ENCODE data around the gene KCNJ16.

The KCNJ16 gene

DNA sequence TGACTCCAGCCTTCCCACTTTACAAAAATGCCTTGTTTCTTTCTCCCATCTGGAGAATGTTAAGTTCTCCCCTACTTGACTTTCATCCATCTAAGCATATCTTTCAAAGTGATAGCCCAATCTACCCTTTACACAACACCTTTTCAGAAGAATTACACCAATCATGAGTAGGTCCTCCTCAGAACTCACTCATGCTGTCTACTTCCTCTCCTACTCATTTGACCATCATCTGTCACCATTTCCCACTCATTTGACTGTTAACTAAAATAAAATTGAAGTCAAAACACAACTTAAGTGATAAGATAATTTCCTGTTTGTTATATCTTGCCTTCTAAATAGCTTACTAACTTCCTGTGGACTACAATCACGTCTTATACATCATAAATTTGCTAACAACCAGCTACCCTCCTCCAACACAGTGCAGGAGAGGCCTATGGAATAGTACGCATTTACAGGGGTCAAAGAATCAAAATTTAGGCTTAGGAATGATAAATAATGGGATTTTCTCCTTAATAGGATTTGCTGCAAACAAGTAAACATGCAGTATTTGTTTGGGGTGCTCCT, 16.1 kb downstream of the KCNJ16 start:
- DNase-seq (ENCODE audit: extremely low spot score): no peak
- TF ChIP-seq, protein P1, sequence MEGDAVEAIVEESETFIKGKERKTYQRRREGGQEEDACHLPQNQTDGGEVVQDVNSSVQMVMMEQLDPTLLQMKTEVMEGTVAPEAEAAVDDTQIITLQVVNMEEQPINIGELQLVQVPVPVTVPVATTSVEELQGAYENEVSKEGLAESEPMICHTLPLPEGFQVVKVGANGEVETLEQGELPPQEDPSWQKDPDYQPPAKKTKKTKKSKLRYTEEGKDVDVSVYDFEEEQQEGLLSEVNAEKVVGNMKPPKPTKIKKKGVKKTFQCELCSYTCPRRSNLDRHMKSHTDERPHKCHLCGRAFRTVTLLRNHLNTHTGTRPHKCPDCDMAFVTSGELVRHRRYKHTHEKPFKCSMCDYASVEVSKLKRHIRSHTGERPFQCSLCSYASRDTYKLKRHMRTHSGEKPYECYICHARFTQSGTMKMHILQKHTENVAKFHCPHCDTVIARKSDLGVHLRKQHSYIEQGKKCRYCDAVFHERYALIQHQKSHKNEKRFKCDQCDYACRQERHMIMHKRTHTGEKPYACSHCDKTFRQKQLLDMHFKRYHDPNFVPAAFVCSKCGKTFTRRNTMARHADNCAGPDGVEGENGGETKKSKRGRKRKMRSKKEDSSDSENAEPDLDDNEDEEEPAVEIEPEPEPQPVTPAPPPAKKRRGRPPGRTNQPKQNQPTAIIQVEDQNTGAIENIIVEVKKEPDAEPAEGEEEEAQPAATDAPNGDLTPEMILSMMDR (IDR thresholded peaks at IDR 0.05; ENCODE audit: control extremely low read depth, extremely low read depth, low read depth, missing control alignments): no peak
- ChIA-PET POLR2A (no interaction called here), CTCF (no interaction called here)

DNA sequence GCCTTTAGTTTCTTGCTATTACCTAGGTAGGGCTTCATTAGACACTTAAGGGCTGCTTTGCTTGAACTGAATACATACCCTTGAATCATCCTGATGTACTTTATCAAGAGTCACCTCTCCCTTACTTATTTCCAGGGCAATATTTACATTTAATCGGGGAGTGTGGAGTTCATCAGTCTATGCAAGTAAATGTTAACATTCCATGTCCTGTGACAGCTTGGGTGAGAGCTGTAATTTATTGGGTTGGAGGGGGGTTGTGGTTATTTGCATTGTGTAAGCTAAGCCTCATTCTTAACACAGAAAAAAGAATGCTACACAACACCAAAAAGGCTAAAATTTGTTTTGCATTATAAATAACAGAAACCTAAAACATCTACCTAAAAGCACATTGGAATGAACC, 16.7 kb downstream of the KCNJ16 start:
- ChIA-PET CTCF (no interaction called here), POLR2A (no interaction called here)
- DNase-seq (ENCODE audit: extremely low spot score): no peak
- TF ChIP-seq, protein P1 (IDR thresholded peaks at IDR 0.05; ENCODE audit: control extremely low read depth, extremely low read depth, low read depth, missing control alignments): no peak

DNA sequence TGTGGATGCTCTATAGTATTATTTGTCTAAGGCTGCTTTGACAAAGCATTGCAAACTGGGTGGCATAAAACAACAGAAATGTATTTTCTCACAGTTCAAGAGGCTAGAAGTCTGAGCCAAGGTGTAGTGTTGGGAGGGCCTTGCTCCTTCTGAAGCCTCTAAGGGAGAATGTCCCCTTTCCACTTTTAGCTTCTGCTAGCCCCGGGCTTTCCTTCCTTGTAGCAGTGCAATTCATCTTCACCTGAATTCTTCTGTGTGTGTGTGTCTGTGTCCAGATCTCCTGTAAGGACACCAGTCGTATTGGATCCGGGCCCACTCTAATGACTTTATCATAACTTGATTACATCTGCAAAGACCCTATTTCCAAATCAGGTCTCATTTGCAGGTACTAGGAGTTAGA, 18.1 kb downstream of the KCNJ16 start:
- ChIA-PET CTCF (no interaction called here), POLR2A (no interaction called here)
- no peak for DNase-seq (ENCODE audit: extremely low spot score)
- TF ChIP-seq, protein P1 (IDR thresholded peaks at IDR 0.05; ENCODE audit: control extremely low read depth, extremely low read depth, low read depth, missing control alignments): no peak

DNA sequence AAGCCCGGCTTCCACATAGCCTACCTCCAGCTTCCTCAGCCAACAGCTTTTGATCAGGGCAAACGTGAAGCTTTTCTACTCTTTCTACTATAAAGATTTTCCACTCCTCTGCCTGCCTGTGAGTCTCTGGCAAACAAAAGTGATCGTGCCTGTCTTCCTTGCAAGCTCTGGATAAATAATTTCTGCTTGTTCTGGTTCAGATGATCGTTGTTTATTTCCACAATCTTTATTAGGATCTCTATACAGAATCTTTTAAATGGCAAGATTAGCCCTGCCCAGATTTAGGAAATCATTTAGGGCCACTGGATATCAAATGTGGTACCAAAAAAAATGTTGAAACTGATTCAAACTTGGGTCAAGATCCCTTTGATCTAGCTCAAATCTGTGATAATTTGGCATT, 20.4 kb downstream of the KCNJ16 start:
- ChIA-PET POLR2A (no interaction called here), CTCF (no interaction called here)
- TF ChIP-seq, protein P1 (IDR thresholded peaks at IDR 0.05; ENCODE audit: control extremely low read depth, extremely low read depth, low read depth, missing control alignments): no peak
- DNase-seq (ENCODE audit: extremely low spot score): no peak

DNA sequence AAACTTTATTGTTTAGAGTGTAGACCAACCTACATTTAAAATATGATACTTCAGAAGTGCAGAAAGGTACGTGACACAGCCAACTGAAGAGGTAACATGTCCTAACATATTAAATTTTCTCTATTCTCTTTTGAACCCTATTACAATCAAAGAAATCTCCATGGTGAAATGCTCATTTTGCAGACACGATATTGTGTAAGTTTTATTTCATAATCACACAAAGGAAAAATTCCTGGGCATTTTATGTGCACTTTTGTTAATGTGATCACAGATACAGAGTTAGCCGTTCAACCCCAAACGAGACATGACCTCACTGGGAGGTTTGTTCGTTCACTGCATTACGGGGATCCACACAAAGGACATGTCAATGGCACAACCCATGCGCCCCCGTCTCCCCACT, 21.8 kb downstream of the KCNJ16 start:
- ChIA-PET CTCF (no interaction called here), POLR2A (no interaction called here)
- TF ChIP-seq, protein P1 (IDR thresholded peaks at IDR 0.05; ENCODE audit: control extremely low read depth, extremely low read depth, low read depth, missing control alignments): no peak
- no peak for DNase-seq (ENCODE audit: extremely low spot score)

DNA sequence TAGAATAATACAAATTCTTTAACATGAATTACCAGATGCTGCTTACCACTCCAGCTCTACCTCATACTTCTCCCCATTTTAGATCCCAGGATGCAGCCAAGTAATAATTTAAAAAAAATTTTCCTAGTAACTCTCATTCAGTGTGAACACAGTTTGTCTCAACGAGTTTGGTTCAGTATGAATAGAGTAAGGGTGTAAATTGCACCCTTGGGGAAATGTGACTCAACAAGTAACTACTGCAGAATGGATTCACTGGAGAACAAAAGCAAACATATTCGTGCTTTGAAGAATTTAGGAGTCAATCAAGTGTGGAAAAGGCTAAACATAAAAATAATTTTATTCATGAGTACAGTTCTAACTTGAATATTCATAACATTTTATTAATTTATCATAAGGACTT, 23.0 kb downstream of the KCNJ16 start:
- DNase-seq (ENCODE audit: extremely low spot score): no peak
- ChIA-PET POLR2A (no interaction called here), CTCF (no interaction called here)
- TF ChIP-seq, protein P1 (IDR thresholded peaks at IDR 0.05; ENCODE audit: control extremely low read depth, extremely low read depth, low read depth, missing control alignments): no peak

DNA sequence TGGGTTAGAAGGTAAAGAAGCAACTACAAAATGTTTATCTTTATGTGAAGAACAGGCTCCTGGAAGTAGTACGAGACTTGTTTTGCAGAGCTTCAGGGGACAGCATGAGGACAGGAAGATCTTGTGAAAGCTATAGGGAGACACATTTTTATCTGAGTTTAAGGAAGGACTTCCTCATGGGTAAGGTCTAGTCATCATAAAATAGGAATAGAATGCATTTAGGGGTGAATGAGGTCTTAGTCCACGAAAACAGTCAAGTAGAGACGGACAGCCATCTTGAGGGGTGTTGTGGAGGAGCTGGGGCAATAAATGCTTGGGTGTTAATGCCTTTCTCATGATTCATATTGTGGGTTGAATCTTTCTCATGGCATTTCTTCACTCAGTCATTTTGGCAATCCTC, 24.3 kb downstream of the KCNJ16 start:
- DNase-seq (ENCODE audit: extremely low spot score): no peak
- TF ChIP-seq, protein P1 (IDR thresholded peaks at IDR 0.05; ENCODE audit: control extremely low read depth, extremely low read depth, low read depth, missing control alignments): no peak
- ChIA-PET POLR2A (no interaction called here), CTCF (no interaction called here)

All from GM10248 (cell line).